Caki2 (cell line): Measurements from ENCODE around the gene KRT83. TPM values are rescaled to one million over a fixed set of nuclear protein-coding genes. Genes with fewer than 3 reads are reported as not detected.
"Not testable (repeated sequence)": the region's sequence is repeated elsewhere in the genome, so short reads cannot be mapped to it uniquely, and the experiment has no call there.

Experiments
- DNase-seq: peaks from one replicate; pipeline ENCODE4 v3.0.0-alpha.2; 2015; ENCODE audit warnings: low read depth
- in situ Hi-C: cut with HindIII; loops from 2 replicates; pipeline ENCODE4 v1.10.0; 2016; ENCODE audit warnings: low sequenced_read_pairs, low pct_unique_long_range_greater_than_20kb, mixed read lengths
- total RNA-seq: library from RNA; depleted of rRNA; stranded (reverse); fragments of >200 nt; shearing (Covaris generic); gene quantifications from 2 replicates; pipeline ENCODE4 v1.2.3, GENCODE V29; 2014; ENCODE audit warnings: low replicate concordance

KRT83 gene
- total RNA-seq, 1 experiment from 2014 or later = not detected

DNA sequence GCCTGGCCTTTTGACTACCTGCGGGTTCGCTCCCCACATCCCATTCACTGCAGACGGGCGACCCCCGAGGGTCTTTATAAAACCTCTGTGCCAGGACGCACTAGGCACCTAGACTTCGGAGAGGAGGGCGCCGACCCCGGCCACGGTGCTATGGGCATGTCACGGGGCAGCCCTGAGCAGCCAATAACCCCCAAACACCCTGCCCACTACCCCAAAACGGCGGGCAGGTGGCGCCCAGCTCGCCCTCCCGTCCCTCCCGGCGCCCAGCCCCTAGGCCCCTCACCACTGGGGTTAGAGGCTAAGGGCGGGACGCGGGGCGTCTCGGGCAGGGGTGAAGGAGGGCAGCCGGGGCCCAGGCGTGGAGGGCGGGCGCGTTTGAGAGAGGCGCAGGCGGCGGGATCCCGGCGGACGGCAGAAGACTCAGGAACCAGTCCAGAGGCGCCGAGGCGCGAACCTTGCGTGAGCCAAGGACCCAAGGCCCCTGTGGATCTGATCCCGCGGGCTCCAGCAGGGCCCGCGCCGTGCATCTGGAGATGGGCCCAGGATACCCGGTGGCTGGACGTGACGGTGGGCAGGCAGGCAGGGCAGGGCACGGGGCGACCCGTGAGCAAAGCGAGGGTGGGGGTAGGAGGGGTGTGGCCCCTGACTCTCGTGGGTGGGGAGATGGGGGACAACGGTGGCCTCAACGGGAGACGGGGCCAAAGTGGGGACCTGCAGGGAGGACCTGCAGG lies 35.0 kb upstream of the KRT83 start:
- no peak for DNase-seq
- in situ Hi-C loops = no loop called here

DNA sequence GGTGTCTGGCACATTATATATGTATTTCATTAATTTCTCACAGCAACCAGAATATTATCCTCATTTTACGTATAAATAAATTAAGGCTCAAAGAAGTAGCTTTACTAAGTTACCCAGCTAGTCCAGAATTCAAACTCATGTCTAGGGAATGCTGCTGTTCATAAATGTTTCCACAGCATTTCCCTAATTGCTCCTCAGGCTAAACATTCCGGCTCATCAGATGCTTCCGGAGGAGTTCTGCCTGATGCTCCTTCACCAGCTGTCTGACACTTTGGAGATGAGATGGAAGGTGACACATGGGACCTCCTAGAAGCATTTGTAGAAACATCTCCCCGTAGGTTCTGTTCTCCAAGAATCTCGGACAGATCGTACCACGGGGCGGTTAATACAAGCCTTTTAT lies 34.0 kb upstream of the KRT83 start:
- in situ Hi-C loops = no loop called here
- no peak for DNase-seq

DNA sequence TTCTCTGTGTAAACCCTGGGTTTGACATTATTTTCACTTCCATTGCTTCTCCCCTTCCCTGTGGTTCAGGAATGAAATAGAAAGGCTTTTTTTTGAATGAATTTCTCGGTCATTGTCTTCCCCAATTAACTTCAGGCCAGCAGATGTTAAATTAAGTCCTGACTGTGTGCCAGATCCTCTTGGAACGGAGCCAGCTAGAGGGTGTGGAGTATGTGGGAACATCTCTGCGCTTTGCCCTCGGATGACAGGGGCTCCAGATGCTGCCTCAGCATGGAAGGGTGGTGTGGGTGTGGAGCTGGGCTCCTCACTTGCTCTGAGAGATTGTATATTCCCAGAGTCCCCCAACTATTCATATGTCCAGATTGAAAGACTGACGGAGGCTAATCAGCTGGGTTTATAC lies 33.0 kb upstream of the KRT83 start:
- DNase-seq = no peak
- in situ Hi-C loops = no loop called here

DNA sequence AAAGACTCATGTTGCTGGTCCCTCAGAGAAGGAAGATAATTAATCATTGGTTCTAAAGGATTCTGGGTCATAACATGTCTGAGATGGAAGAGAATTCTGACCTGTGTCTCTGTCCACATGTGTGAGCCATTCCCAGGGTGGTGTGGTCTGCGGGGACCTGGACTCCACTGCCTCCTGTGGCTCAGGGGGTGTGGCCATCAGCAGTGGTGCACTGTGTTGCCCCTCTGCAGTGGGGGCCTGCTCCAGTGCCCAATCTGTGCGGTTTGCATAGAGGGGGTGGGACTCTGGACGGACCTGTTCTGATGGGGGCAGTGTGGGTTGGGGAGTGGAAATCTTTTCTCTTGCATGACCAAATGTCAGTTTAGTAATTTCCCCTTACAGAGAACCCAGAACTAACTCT lies 32.6 kb upstream of the KRT83 start:
- no peak for DNase-seq
- in situ Hi-C loops = no loop called here

GRCh38 chr12:52352951-52353350 lies 31.8 kb upstream of the KRT83 start:
- DNase-seq = no peak
- in situ Hi-C loops = no loop called here

DNA sequence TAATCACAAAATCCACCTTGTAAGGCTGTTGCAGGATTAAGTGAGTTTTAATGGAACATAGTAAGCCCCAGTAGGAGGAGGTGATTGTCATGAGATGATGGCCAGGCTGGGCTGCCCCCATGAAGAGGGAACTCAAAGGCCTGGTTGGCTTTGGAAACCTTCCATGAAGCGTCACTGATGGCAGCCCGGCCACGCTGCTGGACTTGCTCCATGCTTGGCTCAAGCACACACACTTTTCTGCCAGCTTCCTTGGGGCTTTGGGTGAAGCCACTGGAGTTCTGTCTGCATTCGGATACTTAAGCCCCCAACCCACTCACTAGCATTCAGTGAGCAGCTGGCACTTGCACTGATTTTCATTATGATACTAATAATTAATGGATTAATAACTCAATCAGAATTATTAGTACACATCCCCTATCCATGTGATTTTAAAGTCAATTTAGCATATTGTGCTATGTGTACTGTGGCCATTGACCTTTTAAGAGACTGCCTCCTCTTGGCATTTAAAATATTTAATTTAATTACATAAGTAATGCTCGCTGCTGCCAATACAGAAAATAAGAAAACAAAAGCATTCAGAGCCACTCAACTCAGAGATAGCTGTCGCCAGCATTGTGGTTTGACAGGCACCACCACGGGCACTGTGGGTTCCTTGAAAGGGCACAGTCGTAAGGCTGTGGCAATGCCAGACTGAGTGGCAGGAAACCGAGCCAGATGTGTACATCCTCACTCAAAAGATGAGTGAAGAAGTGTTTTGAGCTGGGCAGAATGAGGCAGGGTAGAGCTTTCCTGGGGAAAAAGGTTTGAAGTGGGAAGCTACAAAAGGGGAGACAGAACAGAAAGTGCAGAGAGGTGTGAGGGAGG lies 30.2 kb upstream of the KRT83 start:
- in situ Hi-C loops = no loop called here
- no peak for DNase-seq

GRCh38 chr12:52350786-52351185 lies 29.6 kb upstream of the KRT83 start:
- in situ Hi-C loops = no loop called here
- no peak for DNase-seq

DNA sequence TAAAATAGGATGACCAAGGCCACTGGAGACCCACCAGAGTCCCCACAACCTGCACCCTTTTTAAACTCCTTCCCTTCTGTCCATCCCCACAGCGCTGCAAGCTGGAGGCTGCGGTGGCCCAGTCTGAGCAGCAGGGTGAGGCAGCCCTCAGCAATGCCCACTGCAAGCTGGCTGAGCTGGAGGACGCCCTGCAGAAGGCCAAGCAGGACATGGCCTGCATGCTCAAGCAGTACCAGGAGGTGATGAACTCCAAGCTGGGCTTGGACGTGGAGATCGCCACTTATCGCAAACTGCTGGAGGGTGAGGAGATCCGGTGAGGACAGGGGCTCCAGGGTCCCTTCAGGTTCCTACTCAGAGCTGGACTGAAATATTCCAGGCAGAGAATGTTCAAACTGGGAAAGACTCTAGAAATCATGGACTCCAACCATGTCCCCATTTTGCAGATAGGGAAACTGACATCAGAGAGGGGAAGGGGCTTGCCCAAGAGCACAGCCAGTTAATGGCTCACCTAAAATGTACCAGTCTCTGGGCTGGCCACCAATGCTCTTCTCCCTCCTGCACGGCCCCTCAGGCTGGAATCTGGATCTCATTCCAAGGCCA lies 28.9 kb upstream of the KRT83 start:
- DNase-seq = no peak
- in situ Hi-C loops = no loop called here

- DNase-seq = peak; percentile 70
- in situ Hi-C loops = no loop called here
These were observed 28.0 kb upstream of the KRT83 start for GRCh38 chr12:52349196-52349595.

DNA sequence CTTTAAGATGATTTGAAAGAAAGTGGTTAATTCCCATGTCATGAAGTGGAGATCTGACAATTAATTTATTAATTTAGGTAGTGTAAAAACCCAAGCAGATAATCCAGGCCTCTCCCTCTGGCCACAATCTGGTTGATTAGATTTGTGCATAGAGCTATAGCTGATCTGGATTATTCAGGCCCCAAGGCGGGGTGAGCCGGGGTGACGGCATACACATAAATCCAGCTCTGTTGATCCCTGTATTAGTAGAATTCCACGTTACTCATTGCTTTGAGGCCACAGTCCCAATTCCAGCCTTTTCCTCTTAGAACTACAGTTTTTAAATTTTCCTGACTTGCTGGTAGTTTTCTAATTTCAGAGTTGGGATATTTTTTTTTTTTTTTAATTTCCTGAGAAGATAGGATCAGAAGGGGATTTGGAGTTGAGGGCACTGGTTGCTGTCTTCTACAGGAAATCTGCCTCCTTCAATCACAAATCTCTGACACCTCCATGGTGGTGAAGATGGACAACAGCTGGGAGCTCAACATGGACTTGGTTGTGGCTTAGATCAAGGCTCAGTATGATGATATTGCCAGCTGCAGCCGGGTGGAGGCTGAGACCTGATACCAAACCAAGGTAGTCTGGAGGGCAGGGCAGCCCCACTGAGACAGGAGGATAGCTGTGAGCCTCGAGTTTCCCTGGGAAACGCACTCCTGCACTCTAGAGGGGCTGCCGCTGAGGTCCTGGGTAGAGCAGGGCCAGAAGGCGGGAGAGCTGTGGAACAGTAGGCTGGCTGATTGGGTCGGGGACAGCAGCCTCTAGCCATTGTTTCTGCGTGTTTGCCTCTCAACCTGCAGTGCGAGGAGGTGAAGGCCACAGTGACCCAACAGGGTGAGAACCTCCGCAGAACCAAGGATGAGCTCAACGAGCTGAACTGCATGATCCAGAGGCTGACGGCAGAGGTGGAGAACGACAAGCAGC lies 26.6 kb upstream of the KRT83 start:
- DNase-seq = no peak
- in situ Hi-C loops = no loop called here

GRCh38 chr12:52347016-52347415 lies 25.8 kb upstream of the KRT83 start:
- in situ Hi-C loops = no loop called here

GRCh38 chr12:52346593-52346992 lies 25.4 kb upstream of the KRT83 start:
- no peak for DNase-seq
- in situ Hi-C loops = no loop called here

More at GRCh38 chr12:52347016-52347415, 25.8 kb upstream of the KRT83 start:
- DNase-seq = no peak

GRCh38 chr12:52345041-52345440 lies 23.8 kb upstream of the KRT83 start:
- DNase-seq, in situ Hi-C loops: not testable (repeated sequence)

GRCh38 chr12:52344111-52344510 lies 22.9 kb upstream of the KRT83 start:
- in situ Hi-C loops = no loop called here
- DNase-seq = no peak

DNA sequence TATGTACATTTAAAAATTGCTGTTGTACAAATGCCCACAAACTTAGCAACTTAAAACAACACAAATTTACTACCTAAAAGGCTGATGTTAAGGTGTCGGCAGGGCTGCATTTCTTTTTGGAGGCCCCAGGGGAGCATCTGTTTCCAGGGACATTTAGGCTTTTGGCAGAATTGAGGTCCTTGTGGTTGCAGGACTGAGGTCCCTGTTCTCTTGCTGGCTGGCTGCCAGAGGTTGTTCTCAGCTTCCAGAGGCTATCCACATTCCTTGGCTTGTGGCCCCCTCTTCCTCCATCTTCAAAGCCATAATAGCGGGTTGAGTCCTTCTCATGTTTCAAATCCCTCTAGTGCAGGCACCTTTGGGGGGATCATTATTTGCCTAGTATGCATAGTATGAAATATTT lies 22.4 kb upstream of the KRT83 start:
- in situ Hi-C loops = no loop called here
- no peak for DNase-seq

DNA sequence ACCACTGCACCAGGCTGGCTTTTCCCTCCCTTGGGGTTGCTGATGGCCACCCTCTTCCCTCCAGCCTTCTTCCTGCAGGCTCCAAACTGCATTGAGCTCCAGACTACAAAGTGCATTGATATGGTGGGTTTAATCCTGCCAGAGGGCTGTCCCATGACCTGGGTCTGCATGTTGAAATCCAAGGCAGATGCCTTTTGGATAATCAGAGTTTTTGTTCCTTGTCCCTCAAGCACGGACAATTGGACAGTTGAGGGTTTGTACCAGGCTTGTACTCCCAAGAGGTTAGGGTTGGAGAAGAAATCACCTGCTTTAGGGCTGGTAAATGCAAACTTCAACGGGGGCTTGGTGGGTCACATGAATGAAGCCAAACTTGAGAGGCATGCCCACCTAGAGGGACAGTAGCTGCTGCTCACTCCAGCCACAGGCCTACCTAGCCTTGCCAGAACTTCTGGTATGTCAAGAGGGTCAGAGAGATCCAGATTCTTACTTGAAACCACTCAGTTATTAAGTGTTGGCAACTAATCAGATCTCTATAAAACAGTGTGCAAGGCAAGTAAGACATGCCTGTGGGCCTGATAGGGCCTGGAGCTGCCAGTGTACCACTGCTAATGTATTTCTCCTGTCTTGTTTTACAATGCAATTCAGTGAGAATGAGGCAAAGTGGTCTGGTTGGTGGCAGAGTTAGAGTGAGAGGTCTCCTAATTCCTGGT lies 21.7 kb upstream of the KRT83 start:
- DNase-seq = no peak
- in situ Hi-C loops = no loop called here

GRCh38 chr12:52341066-52341580 lies 19.9 kb upstream of the KRT83 start:
- no peak for DNase-seq

More at GRCh38 chr12:52341066-52341580, 19.9 kb upstream of the KRT83 start:
- in situ Hi-C loops = no loop called here
